ENCODE results near the gene P2RY2. TPM values are rescaled to one million over a fixed set of nuclear protein-coding genes. Genes with fewer than 3 reads are reported as not detected.

The P2RY2 gene
- total and polyA plus RNA-seq, 2 of the 8 experiments (the other 6 are each of a cell fraction or from before 2014, with no cell fraction given) = 1.0 to 1.5 TPM

- Histone ChIP-seq H2BK5ac (ENCODE audit: low read depth, low read length) (no peak overlapping the region), H2AFZ (ENCODE audit: low read length) (no peak overlapping the region), H3K56ac (replicated peaks; ENCODE audit: insufficient read length, low read depth, low read length) (no peak overlapping the region), H4K20me1 (replicated peaks in 1 of 2; ENCODE audit: control insufficient read depth in 1 of 2, insufficient read depth in 2 of 2, low read length in 2 of 2) (no peaks in the 10 kb centered on the region), H2BK15ac (ENCODE audit: low read length) (0 out of 2 replicates have a peak overlapping the region, but pooled peaks have one; percentile 31), H3K27ac (ENCODE audit: low read depth, low read length) (no peak overlapping the region), H3K4me3 (ENCODE audit: extremely low read depth in 1 of 4, insufficient read depth in 2 of 4, low read depth in 3 of 4, low read length in 4 of 4) (no peak overlapping the region), H3K27me3 (replicated peaks in 1 of 4; ENCODE audit: control insufficient read depth in 3 of 4, extremely low read depth in 1 of 4, insufficient read depth in 3 of 4, low read length in 3 of 4) (no peaks in the 10 kb centered on the region), H2BK12ac (ENCODE audit: low read depth, low read length) (no peak overlapping the region), H3K4me1 (replicated peaks in 1 of 4; ENCODE audit: control insufficient read depth in 3 of 4, insufficient read depth in 4 of 4, low read length in 3 of 4) (no peaks in the 10 kb centered on the region), H4K8ac (ENCODE audit: extremely low read depth, insufficient read depth, low read length) (no peak overlapping the region), H4K5ac (ENCODE audit: insufficient read length, low read depth, low read length) (no peak overlapping the region), H2BK120ac (replicated peaks; ENCODE audit: low read depth, low read length) (no peak overlapping the region), H3K79me2 (ENCODE audit: control insufficient read depth in 1 of 2, insufficient read depth in 2 of 2, low read length in 2 of 2) (no peaks in the 10 kb centered on the region), H3K23ac (ENCODE audit: insufficient read length) (no peak overlapping the region), H3K4me2 (ENCODE audit: insufficient read depth in 1 of 2, low read depth in 2 of 2, low read length in 2 of 2) (no peak overlapping the region), H3K14ac (ENCODE audit: insufficient read length) (no peak overlapping the region), H2AK5ac (ENCODE audit: low read depth, low read length) (no peak overlapping the region), H3K9me3 (ENCODE audit: insufficient read depth in 2 of 2, low read depth in 1 of 2, low read length in 1 of 2) (no peaks in the 10 kb centered on the region), H3K36me3 (ENCODE audit: control insufficient read depth in 2 of 4, insufficient read depth in 4 of 4, low read length in 3 of 4) (no peaks in the 10 kb centered on the region), H3K79me1 (ENCODE audit: low read depth, low read length) (no peaks in the 10 kb centered on the region), H2BK20ac (ENCODE audit: low read length) (no peak overlapping the region), H4K91ac (replicated peaks; ENCODE audit: insufficient read length, low read length) (no peak overlapping the region), H3K4ac (replicated peaks; ENCODE audit: insufficient read length, low read depth, low read length) (no peak overlapping the region), H3K18ac (ENCODE audit: extremely low read depth, low read length) (no peak overlapping the region), H3K23me2 (ENCODE audit: low read depth, low read length) (no peaks in the 10 kb centered on the region), H3K9ac (replicated peaks in 1 of 4; ENCODE audit: extremely low read depth in 1 of 4, low read depth in 3 of 4, low read length in 3 of 4) (no peak overlapping the region)
- ChIA-PET POLR2A (ENCODE audit: partially characterized antibody) (interaction anchor here (0.6 kb wide), 1 partner anchor 256 kb away, joined by 3 read pairs; no protein-coding TSS in a partner anchor), CTCF (ENCODE audit: partially characterized antibody) (interaction anchor here (0.6 to 9.4 kb wide), 45 partner anchors 10 to 578 kb away, joined by 3 to 258 read pairs (median 5); partner anchors contain the start of gene FCHSD2)
- FAIRE-seq (no peak), DNase-seq (ENCODE audit: low read depth in 1 of 2, low spot score in 2 of 2) (no peak)
- WGBS, 2 experiments (ENCODE audit: extremely low coverage in 1 of 2, insufficient coverage in 1 of 2, insufficient read length in 1 of 2, insufficient replicate concordance in 2 of 2, low coverage in 1 of 2, low lambda C conversion rate in 2 of 2, missing lambda C conversion rate in 1 of 2) = 90% methylated on average over 4 of the region's 4 CpGs; no CpG with 5 or more reads in 1 of the 2 experiments
- TF ChIP-seq SP4 (IDR thresholded peaks at IDR 0.05; ENCODE audit: low read length) (no peak), MAFK (IDR thresholded peaks at IDR 0.05; ENCODE audit: low read depth, low read length) (no peak), JUN (IDR thresholded peaks at IDR 0.05; ENCODE audit: low read depth, low read length) (no peak)
These were observed 39.4 kb upstream of the P2RY2 start for GRCh38 chr11:73178681-73179080.
